GM10266 (cell line): Measurements from ENCODE around the gene IGSF8.
A peak's percentile ranks its signal among the peaks of the same experiment; 100 is the strongest.
"Not testable (repeated sequence)": the region's sequence is repeated elsewhere in the genome, so short reads cannot be mapped to it uniquely, and the experiment has no call there.

Source experiments
- DNase-seq: peaks from one replicate; pipeline ENCODE4 v3.0.0; 2012; ENCODE audit errors: extremely low spot score
- CTCF ChIP-seq: IDR thresholded peaks from 2 replicates; pipeline ENCODE4 v1.5.1; 2012; ENCODE audit warnings: mild to moderate bottlenecking, low read depth; ENCODE audit not compliant: control insufficient read depth, insufficient read depth; ENCODE audit errors: missing control alignments

Gene IGSF8

GRCh38 chr1:160052936-160053335 is 45.5 kb downstream of the IGSF8 start:
- no peak for DNase-seq
- no peak for TF ChIP-seq CTCF

GRCh38 chr1:160050619-160051018 is 47.8 kb downstream of the IGSF8 start:
- no peak for TF ChIP-seq CTCF
- no peak for DNase-seq

- not testable (repeated sequence) for DNase-seq
These were observed 48.2 kb downstream of the IGSF8 start for GRCh38 chr1:160050182-160050581.

GRCh38 chr1:160049101-160049500 is 49.3 kb downstream of the IGSF8 start:
- no peak for DNase-seq
- no peak for TF ChIP-seq CTCF

- DNase-seq: no peak
- TF ChIP-seq CTCF: no peak
These were observed 50.1 kb downstream of the IGSF8 start for GRCh38 chr1:160048335-160048734.

- no peak for DNase-seq
- TF ChIP-seq CTCF: no peak
These were observed 51.1 kb downstream of the IGSF8 start for GRCh38 chr1:160047111-160047991.

- DNase-seq: peak; percentile 79
- TF ChIP-seq CTCF: peak; percentile 65
These were observed 51.8 kb downstream of the IGSF8 start for GRCh38 chr1:160046494-160047110.
